Stimulated activated CD4-positive, alpha-beta T cell treated with anti-CD3 and anti-CD28 coated beads, Interleukin-12 subunit alpha, Interleukin-12 subunit beta, amount 100 ng/mL, for 24 hours (primary cell): ENCODE measurements around the gene FOXD4L4.
"Not testable (repeated sequence)": the region's sequence is repeated elsewhere in the genome, so short reads cannot be mapped to it uniquely, and the experiment has no call there.

Experiments
- DNase-seq, 2 experiments: peaks; one replicate each; pipeline ENCODE4 v3.0.0-alpha.2; 2020; ENCODE audit warnings: low read depth in 2 of 2

Gene FOXD4L4

GRCh38 chr9:65737096-65737564 is at the start of gene FOXD4L4:
Gene FOXD4L4 (plus strand): TSS chr9:65737146. CDS start chr9:65737146, 0 bp downstream.
- DNase-seq: not testable (repeated sequence)

DNA sequence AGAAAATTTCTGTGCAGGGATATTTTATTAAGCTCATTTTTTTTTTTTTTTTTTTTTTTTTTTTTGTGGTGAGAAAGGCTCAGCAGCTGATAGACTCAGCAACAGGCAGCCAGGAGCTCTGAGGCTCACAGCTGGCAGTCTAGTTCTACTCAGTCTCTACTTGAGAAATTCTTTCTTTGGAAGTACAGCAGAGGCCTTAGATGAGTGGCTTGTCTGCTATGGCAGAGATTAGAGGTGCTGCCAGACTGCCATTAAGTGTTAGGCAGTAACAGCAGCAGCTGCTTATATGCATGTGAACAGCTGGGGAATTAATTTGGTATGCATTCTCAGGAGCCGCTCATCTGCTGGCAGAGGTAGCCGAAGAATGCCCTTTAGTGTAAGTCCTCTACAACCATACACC is 33.4 kb upstream of the FOXD4L4 start:
- DNase-seq: not testable (repeated sequence)

DNA sequence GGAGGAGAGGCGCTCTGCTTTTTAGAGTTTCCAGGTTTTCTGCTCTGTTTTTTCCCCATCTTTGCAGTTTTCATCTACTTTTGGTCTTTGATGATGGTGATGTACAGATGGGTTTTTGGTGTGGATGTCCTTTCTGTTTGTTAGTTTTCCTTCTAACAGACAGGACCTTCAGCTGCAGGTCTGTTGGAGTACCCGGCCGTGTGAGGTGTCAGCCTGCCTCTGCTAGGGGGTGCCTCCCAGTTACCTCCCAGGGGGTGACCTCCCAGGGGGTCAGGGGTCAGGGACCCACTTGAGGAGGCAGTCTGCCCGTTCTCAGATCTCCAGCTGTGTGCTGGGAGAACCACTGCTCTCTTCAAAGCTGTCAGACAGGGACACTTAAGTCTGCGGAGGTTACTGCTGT is 22.5 kb upstream of the FOXD4L4 start:
- not testable (repeated sequence) for DNase-seq

- not testable (repeated sequence) for DNase-seq
These were observed 1.2 kb downstream of the FOXD4L4 start for GRCh38 chr9:65738133-65738532.
